Measurements from ENCODE around the gene BMAL1. TPM values are rescaled to one million over a fixed set of nuclear protein-coding genes. Genes with fewer than 3 reads are reported as not detected.

BMAL1 gene
- total RNA-seq, 2 donors from 2014 or later = 3.7 to 7.2 TPM

GRCh38 chr11:13315517-13316432 lies 38.2 kb downstream of the BMAL1 start:
- Histone ChIP-seq H3K9me3 (ENCODE audit: control insufficient read depth, low read length) (no peaks in the 10 kb centered on the region), H3K27ac (ENCODE audit: low read depth, low read length) (no peak overlapping the region), H3K27me3 (ENCODE audit: control insufficient read depth, insufficient read depth, low read length, poor library complexity, severe bottlenecking) (no peaks in the 10 kb centered on the region), H3K4me1 (ENCODE audit: control insufficient read depth, insufficient read depth, low read length) (no peaks in the 10 kb centered on the region), H3K36me3 (ENCODE audit: control insufficient read depth, insufficient read depth, low read length) (no peaks in the 10 kb centered on the region), H3K4me3 (ENCODE audit: low read length) (no peak overlapping the region), H3K9ac (ENCODE audit: extremely low read depth, low read length, poor library complexity, severe bottlenecking) (no peak overlapping the region)
- Mint-ChIP-seq H3K4me1 (peaks cover 12% of the 10 kb centered on the region), H3K36me3 (ENCODE audit: low read depth) (no peaks in the 10 kb centered on the region), H3K9me3 (no peaks in the 10 kb centered on the region), H3K27me3 (ENCODE audit: insufficient read depth) (no peaks in the 10 kb centered on the region), H3K27ac (no peak overlapping the region), H3K4me3 (no peak overlapping the region)
- no peak for TF ChIP-seq CTCF (conservative IDR thresholded peaks at IDR 0.05)
- 94 to 98% methylated on average over 7 to 11 of the region's 11 CpGs for WGBS, 2 experiments (ENCODE audit: insufficient coverage in 1 of 2, insufficient read length in 1 of 2)
- no peak for DNase-seq

GRCh38 chr11:13316528-13316961 lies 39.0 kb downstream of the BMAL1 start:
- Mint-ChIP-seq H3K4me1 (peaks cover 12% of the 10 kb centered on the region), H3K27ac (no peak overlapping the region), H3K27me3 (ENCODE audit: insufficient read depth) (no peaks in the 10 kb centered on the region), H3K9me3 (no peaks in the 10 kb centered on the region), H3K36me3 (ENCODE audit: low read depth) (no peaks in the 10 kb centered on the region), H3K4me3 (no peak overlapping the region)
- DNase-seq = no peak
- no peak overlapping the region for H3K9ac ChIP-seq (ENCODE audit: extremely low read depth, low read length, poor library complexity, severe bottlenecking)
- no peaks in the 10 kb centered on the region for H3K36me3 ChIP-seq (ENCODE audit: control insufficient read depth, insufficient read depth, low read length)
- 85% methylated on average over 4 of the region's 4 CpGs; no CpG with 5 or more reads in 1 of the 2 experiments for WGBS, 2 experiments (ENCODE audit: insufficient coverage in 1 of 2, insufficient read length in 1 of 2)
- TF ChIP-seq CTCF (conservative IDR thresholded peaks at IDR 0.05) = no peak
- H3K9me3 ChIP-seq (ENCODE audit: control insufficient read depth, low read length) = no peaks in the 10 kb centered on the region
- no peak overlapping the region for H3K27ac ChIP-seq (ENCODE audit: low read depth, low read length)
- H3K4me1 ChIP-seq (ENCODE audit: control insufficient read depth, insufficient read depth, low read length) = no peaks in the 10 kb centered on the region
- H3K4me3 ChIP-seq (ENCODE audit: low read length) = no peak overlapping the region
- H3K27me3 ChIP-seq (ENCODE audit: control insufficient read depth, insufficient read depth, low read length, poor library complexity, severe bottlenecking) = no peaks in the 10 kb centered on the region

GRCh38 chr11:13317293-13318080 lies 39.9 kb downstream of the BMAL1 start:
- H3K9ac ChIP-seq (ENCODE audit: extremely low read depth, low read length, poor library complexity, severe bottlenecking) = no peak overlapping the region
- DNase-seq = no peak
- TF ChIP-seq CTCF (conservative IDR thresholded peaks at IDR 0.05) = no peak
- Mint-ChIP-seq H3K27me3 (ENCODE audit: insufficient read depth) (no peaks in the 10 kb centered on the region), H3K27ac (no peak overlapping the region), H3K9me3 (no peaks in the 10 kb centered on the region), H3K36me3 (ENCODE audit: low read depth) (no peaks in the 10 kb centered on the region), H3K4me1 (peaks cover 12% of the 10 kb centered on the region), H3K4me3 (no peak overlapping the region)
- no peaks in the 10 kb centered on the region for H3K4me1 ChIP-seq (ENCODE audit: control insufficient read depth, insufficient read depth, low read length)
- H3K27ac ChIP-seq (ENCODE audit: low read depth, low read length) = no peak overlapping the region
- H3K36me3 ChIP-seq (ENCODE audit: control insufficient read depth, insufficient read depth, low read length) = no peaks in the 10 kb centered on the region
- H3K27me3 ChIP-seq (ENCODE audit: control insufficient read depth, insufficient read depth, low read length, poor library complexity, severe bottlenecking) = no peaks in the 10 kb centered on the region
- no peaks in the 10 kb centered on the region for H3K9me3 ChIP-seq (ENCODE audit: control insufficient read depth, low read length)
- no peak overlapping the region for H3K4me3 ChIP-seq (ENCODE audit: low read length)
- 75 to 96% methylated on average over 1 to 4 of the region's 4 CpGs for WGBS, 2 experiments (ENCODE audit: insufficient coverage in 1 of 2, insufficient read length in 1 of 2)

Measured in endodermal cell (in vitro differentiated cells).